Measurements from ENCODE around the gene CTTNBP2.

Gene CTTNBP2

DNA sequence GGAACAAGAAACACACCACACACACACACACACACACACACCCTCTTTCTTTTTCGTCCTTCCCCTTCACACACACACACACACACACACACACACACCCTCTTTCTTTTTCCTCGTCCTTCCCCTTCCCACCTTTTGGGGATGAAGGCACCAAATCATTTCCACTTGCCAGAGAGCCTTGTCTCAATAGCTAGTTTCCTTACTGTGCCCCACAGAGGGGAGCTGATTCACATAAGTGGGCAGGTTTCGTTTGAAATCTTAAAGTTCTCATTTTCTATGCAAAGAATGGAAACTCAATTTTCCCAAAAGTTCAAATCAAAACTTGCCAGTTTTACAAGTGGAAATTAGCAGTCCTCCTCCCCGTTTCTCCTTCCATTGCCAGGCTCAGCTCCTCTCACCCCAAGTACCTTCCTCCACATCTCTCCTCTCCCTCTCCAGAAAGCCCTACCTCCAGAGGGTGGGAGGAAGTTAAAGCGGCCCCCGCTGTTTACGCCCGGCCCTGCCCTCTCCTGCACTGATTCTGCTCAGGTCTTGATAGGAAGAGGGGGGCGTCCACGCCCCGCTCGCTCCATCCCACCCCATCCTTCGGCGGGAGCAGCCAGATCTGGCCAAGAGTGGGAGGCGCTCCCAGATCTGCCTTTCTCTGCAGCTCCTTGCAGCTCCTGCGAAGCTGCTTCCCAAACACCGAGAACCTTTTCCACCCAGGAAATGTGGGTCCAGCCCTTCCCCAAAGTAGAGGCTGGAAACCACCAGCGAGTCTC lies 1.3 kb downstream of the CTTNBP2 start (continued):
- no peak for TF ChIP-seq ZNF37A (tag by site-specific recombination; IDR thresholded peaks at IDR 0.05)
- TF ChIP-seq ZNF654 (tag by site-specific recombination; IDR thresholded peaks at IDR 0.05; ENCODE audit: low read depth): no peak
- TF ChIP-seq, protein P1, sequence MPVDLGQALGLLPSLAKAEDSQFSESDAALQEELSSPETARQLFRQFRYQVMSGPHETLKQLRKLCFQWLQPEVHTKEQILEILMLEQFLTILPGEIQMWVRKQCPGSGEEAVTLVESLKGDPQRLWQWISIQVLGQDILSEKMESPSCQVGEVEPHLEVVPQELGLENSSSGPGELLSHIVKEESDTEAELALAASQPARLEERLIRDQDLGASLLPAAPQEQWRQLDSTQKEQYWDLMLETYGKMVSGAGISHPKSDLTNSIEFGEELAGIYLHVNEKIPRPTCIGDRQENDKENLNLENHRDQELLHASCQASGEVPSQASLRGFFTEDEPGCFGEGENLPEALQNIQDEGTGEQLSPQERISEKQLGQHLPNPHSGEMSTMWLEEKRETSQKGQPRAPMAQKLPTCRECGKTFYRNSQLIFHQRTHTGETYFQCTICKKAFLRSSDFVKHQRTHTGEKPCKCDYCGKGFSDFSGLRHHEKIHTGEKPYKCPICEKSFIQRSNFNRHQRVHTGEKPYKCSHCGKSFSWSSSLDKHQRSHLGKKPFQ (tag by site-specific recombination; IDR thresholded peaks at IDR 0.05): 0 out of 2 replicates have a peak, but pooled peaks have one; percentile 62
- TF ChIP-seq, protein P2, sequence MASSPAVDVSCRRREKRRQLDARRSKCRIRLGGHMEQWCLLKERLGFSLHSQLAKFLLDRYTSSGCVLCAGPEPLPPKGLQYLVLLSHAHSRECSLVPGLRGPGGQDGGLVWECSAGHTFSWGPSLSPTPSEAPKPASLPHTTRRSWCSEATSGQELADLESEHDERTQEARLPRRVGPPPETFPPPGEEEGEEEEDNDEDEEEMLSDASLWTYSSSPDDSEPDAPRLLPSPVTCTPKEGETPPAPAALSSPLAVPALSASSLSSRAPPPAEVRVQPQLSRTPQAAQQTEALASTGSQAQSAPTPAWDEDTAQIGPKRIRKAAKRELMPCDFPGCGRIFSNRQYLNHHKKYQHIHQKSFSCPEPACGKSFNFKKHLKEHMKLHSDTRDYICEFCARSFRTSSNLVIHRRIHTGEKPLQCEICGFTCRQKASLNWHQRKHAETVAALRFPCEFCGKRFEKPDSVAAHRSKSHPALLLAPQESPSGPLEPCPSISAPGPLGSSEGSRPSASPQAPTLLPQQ (tag by site-specific recombination; IDR thresholded peaks at IDR 0.05): peak; percentile 89
- TF ChIP-seq ZNF514 (tag by site-specific recombination; IDR thresholded peaks at IDR 0.05): no peak
- TF ChIP-seq KLF1 (tag by site-specific recombination; IDR thresholded peaks at IDR 0.05): peak; percentile 75
- TF ChIP-seq ZEB2 (tag by site-specific recombination; IDR thresholded peaks at IDR 0.05): no peak
- TF ChIP-seq ZBTB8A (tag by site-specific recombination; IDR thresholded peaks at IDR 0.05): peak; percentile 65
- TF ChIP-seq ZNF843 (tag by site-specific recombination; IDR thresholded peaks at IDR 0.05): 0 out of 2 replicates have a peak, but pooled peaks have one; percentile 12
- TF ChIP-seq ZNF335 (tag by site-specific recombination; conservative IDR thresholded peaks at IDR 0.05): peak; percentile 11
- TF ChIP-seq ZBTB17 (tag by site-specific recombination; IDR thresholded peaks at IDR 0.05): peak; percentile 92
- no peak for TF ChIP-seq ZNF791 (tag by site-specific recombination; IDR thresholded peaks at IDR 0.05)
- no peak for TF ChIP-seq ZNF202 (tag by site-specific recombination; IDR thresholded peaks at IDR 0.05; ENCODE audit: borderline replicate concordance)
- TF ChIP-seq, protein P3, sequence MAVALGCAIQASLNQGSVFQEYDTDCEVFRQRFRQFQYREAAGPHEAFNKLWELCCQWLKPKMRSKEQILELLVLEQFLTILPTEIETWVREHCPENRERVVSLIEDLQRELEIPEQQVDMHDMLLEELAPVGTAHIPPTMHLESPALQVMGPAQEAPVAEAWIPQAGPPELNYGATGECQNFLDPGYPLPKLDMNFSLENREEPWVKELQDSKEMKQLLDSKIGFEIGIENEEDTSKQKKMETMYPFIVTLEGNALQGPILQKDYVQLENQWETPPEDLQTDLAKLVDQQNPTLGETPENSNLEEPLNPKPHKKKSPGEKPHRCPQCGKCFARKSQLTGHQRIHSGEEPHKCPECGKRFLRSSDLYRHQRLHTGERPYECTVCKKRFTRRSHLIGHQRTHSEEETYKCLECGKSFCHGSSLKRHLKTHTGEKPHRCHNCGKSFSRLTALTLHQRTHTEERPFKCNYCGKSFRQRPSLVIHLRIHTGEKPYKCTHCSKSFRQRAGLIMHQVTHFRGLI (tag by site-specific recombination; IDR thresholded peaks at IDR 0.05): no peak; the same call in 1 of the 2 replicates
- TF ChIP-seq, protein P4, sequence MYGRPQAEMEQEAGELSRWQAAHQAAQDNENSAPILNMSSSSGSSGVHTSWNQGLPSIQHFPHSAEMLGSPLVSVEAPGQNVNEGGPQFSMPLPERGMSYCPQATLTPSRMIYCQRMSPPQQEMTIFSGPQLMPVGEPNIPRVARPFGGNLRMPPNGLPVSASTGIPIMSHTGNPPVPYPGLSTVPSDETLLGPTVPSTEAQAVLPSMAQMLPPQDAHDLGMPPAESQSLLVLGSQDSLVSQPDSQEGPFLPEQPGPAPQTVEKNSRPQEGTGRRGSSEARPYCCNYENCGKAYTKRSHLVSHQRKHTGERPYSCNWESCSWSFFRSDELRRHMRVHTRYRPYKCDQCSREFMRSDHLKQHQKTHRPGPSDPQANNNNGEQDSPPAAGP (tag by site-specific recombination; IDR thresholded peaks at IDR 0.05): no peak
- peak; percentile 86 for TF ChIP-seq SP3 (tag by site-specific recombination; IDR thresholded peaks at IDR 0.05)
- no peak for TF ChIP-seq ZNF311 (tag by site-specific recombination; IDR thresholded peaks at IDR 0.05; ENCODE audit: borderline replicate concordance)
- TF ChIP-seq ZNF140 (tag by site-specific recombination; IDR thresholded peaks at IDR 0.05): no peak
- peak; percentile 72 for TF ChIP-seq ZNF341 (tag by site-specific recombination; IDR thresholded peaks at IDR 0.05; ENCODE audit: low read depth)
- peak; percentile 93 for TF ChIP-seq ZFHX2 (tag by site-specific recombination; conservative IDR thresholded peaks at IDR 0.05)
- TF ChIP-seq ZNF184 (tag by site-specific recombination; IDR thresholded peaks at IDR 0.05): no peak
- no peak for TF ChIP-seq ZNF248 (tag by site-specific recombination; IDR thresholded peaks at IDR 0.05)
- peak; percentile 86; the same call in 1 of the 2 replicates for TF ChIP-seq MZF1 (tag by site-specific recombination; IDR thresholded peaks at IDR 0.05; ENCODE audit: borderline replicate concordance)
- peak; percentile 10; the same call in 1 of the 2 replicates for TF ChIP-seq GLIS1 (tag by site-specific recombination; IDR thresholded peaks at IDR 0.05)
- TF ChIP-seq REPIN1 (tag by site-specific recombination; IDR thresholded peaks at IDR 0.05; ENCODE audit: low read depth): no peak
- TF ChIP-seq, protein P5, sequence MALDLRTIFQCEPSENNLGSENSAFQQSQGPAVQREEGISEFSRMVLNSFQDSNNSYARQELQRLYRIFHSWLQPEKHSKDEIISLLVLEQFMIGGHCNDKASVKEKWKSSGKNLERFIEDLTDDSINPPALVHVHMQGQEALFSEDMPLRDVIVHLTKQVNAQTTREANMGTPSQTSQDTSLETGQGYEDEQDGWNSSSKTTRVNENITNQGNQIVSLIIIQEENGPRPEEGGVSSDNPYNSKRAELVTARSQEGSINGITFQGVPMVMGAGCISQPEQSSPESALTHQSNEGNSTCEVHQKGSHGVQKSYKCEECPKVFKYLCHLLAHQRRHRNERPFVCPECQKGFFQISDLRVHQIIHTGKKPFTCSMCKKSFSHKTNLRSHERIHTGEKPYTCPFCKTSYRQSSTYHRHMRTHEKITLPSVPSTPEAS (tag by site-specific recombination; IDR thresholded peaks at IDR 0.05): peak; percentile 93
- TF ChIP-seq ZNF2 (tag by site-specific recombination; IDR thresholded peaks at IDR 0.05): no peak
- peak; percentile 83 for TF ChIP-seq PRDM1 (tag by site-specific recombination; IDR thresholded peaks at IDR 0.05)
- TF ChIP-seq ZNF292 (tag by site-specific recombination; IDR thresholded peaks at IDR 0.05; ENCODE audit: borderline replicate concordance, low read depth): 0 out of 2 replicates have a peak, but pooled peaks have one; percentile 9
- TF ChIP-seq ZNF548 (tag by site-specific recombination; IDR thresholded peaks at IDR 0.05): no peak
- TF ChIP-seq, protein P6, sequence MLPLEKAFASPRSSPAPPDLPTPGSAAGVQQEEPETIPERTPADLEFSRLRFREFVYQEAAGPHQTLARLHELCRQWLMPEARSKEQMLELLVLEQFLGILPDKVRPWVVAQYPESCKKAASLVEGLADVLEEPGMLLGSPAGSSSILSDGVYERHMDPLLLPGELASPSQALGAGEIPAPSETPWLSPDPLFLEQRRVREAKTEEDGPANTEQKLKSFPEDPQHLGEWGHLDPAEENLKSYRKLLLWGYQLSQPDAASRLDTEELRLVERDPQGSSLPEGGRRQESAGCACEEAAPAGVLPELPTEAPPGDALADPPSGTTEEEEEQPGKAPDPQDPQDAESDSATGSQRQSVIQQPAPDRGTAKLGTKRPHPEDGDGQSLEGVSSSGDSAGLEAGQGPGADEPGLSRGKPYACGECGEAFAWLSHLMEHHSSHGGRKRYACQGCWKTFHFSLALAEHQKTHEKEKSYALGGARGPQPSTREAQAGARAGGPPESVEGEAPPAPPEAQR (tag by site-specific recombination; IDR thresholded peaks at IDR 0.05): peak; percentile 60; the same call in 1 of the 2 replicates
